ENCODE results near the gene PDIA5. TPM values are rescaled to one million over a fixed set of nuclear protein-coding genes. Genes with fewer than 3 reads are reported as not detected.
A peak's percentile ranks its signal among the peaks of the same experiment; 100 is the strongest.
"Not testable (repeated sequence)": the region's sequence is repeated elsewhere in the genome, so short reads cannot be mapped to it uniquely, and the experiment has no call there.

The PDIA5 gene
- total RNA-seq, 1 experiment from 2014 or later = 18.8 TPM

DNA sequence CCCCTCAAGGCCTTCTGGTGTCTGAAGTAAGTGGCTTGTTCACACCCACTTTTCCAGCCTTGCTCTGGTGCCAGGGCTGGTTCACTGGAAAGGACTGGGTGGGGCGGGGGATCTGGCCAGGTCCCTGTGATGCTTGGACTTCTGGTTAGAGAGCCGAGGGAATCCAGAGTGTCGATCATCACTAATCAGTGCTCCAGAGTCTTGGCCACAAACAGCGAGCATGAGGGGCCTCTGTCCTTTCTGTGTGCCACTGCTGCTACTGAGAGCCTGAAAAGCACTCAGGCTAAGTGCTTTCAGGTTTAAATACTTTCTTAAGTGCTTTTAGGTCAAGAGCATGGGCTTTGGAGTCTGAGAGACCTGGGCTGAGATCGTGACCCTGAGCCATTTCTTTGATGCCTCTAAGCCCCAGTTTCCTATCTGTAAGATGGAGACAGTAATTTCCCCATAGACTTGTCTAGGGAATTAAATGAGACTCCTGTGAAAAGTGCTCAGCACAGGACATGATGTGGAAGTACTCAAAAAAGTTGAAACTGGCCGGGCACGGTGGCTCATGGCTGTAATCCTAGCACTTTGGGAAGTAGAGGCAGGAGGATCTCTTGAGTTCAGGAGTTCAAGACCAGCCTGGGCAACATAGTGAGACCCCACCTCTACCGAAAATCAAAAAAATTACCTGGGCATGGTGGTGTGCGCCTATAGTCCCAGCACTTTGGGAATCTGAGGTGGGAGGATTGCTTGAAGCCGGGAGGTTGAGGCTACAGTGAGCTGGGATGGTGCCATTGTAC lies 81.1 kb downstream of the PDIA5 start:
- no peak for DNase-seq (ENCODE audit: low read depth)

DNA sequence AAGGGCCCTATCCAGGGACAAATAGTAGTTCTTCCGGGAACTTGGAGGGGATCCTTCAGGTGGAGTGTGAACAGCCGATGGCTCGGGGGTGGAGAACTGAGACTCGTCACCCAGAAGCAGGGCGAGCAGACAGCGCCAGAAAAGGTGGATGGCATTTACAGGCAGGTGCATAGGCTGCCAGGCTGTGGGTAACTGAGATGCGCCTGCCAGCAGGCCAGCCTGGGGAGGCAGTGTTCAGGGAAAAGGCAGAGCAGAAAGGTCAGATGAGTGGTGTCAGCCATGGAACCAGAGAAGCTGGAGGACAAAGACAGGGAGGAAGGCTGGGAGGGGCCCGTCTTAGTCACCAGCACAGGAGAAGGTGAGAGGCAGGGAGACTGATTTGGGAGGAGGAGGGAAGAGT lies 81.9 kb downstream of the PDIA5 start:
- DNase-seq (ENCODE audit: low read depth) = no peak

DNA sequence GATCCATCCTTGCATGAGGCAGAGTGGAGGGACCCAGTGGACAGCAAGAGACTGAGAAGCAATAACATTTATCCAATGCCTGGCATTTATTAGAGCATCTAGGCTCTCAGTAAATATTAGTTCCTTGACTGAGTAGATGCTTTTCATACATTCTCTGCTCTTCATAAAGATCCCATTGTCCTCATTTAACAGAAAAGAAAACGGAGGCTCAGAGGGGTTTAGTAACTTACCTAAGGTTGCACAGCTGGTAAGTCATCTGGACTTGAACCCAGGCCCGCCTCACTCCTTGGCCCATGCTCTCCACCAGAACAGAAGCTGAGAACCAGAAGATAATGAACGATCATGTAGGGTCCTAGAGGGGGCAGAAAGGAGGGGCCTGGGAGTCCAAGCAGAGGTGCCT lies 82.7 kb downstream of the PDIA5 start:
- DNase-seq (ENCODE audit: low read depth) = no peak

- DNase-seq (ENCODE audit: low read depth) = no peak
These were observed 83.8 kb downstream of the PDIA5 start for GRCh38 chr3:123150449-123151215.

- DNase-seq (ENCODE audit: low read depth) = no peak
These were observed 84.5 kb downstream of the PDIA5 start for GRCh38 chr3:123151251-123151705.

DNA sequence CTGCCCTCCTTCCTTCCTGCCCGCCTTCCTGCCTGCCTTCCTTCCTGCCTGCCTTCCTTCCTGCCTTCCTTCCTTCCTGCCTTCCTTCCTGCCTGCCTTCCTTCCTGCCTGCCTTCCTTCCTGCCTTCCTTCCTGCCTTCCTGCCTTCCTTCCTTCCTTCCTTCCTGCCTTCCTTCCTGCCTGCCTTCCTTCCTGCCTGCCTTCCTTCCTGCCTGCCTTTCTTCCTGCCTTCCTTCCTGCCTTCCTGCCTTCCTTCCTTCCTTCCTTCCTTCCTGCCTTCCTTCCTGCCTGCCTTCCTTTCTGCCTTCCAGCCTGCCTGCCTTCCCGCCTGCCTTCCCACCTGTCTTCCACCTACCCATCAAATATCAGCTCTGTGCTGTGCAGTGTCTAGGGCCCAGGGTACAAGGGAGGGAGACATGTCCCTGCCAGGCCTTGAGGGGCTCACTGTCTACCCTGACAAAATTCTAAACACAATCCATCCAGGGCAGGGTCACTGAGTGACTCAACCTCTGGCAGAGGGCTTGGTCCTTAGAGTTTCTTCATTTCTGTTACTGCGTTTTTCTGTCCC lies 85.1 kb downstream of the PDIA5 start:
- DNase-seq (ENCODE audit: low read depth) = not testable (repeated sequence)

- no peak for DNase-seq (ENCODE audit: low read depth)
These were observed 85.9 kb downstream of the PDIA5 start for GRCh38 chr3:123152687-123153086.

DNA sequence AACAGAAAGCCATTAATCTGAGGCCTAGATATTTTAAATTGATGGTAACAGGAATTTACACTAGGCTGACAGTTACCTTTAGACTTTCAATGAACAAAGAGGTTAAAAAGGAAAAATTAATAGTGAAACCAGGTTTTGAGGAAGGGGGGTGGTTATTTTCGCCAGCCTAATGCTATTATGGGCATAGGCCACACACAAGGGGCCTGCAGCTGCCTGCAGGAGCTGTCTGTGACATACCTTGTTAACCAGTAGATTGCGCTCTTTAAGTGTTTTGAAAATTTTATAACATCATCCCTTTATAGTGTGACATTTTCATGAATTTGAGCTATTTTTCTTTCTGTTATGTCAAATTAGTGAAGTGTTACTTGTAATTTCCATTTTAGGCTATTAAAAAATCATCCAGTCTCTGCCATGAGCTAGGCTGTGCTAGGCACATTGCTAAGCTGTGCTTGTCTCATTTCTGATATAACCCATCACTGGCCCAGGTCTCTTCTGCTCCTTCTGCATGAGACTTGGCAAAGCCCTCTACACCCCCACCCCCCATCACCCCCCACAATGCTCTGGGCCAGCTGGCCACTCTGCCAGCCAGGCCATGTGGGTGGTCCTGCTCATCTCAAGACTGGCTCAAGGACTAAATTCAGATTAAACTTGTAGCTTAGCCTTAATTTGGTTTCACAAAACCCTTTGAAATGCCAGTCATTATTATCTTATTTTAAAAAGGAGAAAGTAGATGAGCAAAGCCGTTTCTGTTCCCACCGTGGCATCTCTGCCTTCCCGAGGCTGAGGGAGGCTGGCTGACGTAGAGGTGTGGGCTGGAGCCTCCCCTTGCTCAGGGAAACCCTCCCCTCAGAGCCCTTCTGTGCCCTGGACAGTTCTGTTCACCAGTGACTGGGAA lies 86.5 kb downstream of the PDIA5 start:
- no peak for DNase-seq (ENCODE audit: low read depth)

DNA sequence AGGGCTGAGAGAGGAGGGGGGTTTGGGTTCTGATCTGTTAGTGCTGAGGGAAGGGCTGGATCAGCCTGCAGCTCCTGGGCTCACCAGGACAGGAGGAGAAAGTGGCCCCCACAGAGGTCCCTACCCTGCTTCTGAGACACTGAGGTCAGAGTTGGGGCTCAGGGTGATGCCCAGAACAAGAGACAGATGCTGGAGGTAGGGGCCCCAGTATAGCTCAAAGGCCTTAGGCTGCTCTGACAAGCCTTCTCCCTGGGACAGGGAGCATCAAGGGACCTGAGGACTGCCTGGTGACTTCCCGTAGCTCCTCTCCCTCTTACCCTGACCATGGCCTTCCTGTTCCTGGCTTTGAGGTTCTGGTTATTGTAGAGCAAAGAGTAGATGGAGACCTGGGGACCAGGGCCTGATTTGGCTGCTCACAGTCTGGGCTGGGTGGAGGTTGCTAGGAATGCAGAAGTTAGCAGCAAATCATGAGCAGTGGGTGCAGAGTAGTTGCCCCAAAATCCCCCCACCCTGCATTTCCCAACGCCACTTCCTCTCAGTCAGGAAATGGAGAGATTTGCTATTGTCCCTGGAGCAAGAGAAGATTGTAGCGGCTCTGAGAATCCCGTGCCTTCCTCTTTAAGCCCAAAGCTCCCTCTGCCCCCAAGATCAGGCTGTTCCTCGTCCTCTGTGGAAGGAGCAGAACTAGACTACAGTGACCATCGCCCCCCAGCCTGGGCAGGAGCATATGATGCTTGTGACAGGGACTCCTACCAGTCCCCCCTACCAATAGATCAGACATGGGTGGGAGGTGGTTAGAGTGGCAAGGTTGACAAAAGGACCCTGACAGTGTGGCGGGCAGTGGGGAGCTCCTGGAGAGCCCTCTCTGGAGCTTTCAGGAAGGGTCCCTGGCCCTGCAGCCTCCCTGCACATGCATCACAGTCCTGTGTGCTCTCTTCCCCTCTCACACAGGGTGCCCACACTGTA lies 87.5 kb downstream of the PDIA5 start:
- no peak for DNase-seq (ENCODE audit: low read depth)

DNA sequence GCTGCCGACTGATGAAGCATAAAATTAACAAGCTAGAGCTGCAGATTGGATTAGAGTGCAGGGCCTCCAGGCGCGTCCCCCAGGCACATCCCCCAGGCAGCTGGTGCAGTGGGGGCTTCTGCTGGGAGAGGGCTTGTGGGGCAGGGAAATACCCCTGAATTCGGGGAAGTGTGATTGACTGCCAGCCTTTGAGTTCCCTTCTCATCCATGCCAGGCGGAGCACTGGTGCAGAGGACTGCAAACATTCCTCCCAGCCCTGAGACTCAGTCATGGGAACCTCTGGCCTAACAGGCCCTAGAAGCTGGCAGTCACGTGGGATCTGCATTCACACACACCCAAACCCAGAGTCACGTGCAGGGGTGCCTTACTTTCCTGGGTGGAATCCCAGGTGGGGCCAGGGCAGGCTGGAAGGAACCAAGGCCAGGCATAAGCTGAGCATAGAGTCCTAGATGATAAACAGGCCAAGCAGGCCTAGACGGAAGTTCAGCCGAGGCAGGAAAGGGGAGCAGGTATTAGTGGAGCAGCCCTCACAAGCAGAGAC lies 88.7 kb downstream of the PDIA5 start:
- DNase-seq (ENCODE audit: low read depth) = no peak

DNA sequence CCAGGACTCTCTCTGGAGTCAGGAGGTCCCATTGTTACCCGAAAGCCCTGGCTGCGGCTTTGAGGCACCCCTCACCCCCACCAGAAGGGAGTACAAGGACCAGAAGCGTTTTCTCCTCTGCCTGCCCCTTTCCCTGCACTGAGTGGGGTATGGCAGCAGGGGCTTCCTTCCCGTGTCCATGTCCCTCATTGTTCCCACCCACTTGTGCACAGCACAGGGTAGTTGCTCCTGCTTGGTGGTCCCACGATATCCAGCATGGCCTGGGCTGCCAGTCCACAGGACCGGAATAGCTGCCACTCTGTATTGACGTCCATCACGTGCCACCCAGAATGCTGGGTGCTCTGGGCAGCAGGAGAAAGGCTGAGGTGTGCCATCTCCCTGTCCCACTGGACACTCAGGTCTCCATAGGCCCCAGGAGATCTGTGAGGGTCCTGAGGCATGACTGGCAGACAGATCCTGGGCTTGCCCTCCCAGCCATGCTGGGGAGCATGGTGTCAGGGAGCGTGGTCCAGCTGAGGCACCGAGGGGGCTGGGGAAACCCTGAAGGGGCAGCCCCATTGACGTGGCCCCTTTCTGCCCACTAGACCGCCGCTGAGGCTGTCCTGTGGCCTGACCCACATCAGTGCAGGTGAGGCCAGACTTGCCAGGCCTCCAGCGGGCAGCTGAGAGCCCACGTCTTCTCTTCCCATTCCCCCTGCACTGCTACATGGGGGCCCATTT lies 89.6 kb downstream of the PDIA5 start:
- no peak for DNase-seq (ENCODE audit: low read depth)

- DNase-seq (ENCODE audit: low read depth) = no peak
These were observed 90.4 kb downstream of the PDIA5 start for GRCh38 chr3:123157209-123157597.

- no peak for DNase-seq (ENCODE audit: low read depth)
These were observed 90.9 kb downstream of the PDIA5 start for GRCh38 chr3:123157598-123158287.

- DNase-seq (ENCODE audit: low read depth) = peak; percentile 6
These were observed 91.5 kb downstream of the PDIA5 start for GRCh38 chr3:123158330-123158729.

DNA sequence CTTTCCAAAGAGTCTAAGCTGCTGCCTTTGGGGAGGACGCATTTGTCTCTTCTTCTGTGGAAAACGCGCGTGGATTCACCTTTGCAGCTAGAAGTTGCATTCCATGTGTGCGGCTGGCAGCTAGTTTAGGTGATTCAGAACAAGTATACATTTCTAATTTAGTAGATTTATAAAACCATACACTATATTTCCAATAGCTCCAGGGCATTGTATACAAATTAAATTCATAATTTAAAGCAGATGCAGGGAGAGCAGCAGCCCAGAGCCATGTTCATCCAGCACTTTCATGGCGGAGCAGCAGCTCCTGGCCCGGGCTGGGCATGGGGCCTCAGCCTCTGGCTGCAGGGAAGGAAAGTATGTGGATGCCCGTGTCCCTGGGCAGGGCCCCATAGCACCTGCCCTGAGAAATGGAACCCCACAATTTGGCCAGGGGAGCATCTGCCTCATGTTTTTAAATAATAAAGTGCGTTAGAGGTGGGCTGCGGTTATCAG lies 92.1 kb downstream of the PDIA5 start:
- DNase-seq (ENCODE audit: low read depth) = no peak

DNA sequence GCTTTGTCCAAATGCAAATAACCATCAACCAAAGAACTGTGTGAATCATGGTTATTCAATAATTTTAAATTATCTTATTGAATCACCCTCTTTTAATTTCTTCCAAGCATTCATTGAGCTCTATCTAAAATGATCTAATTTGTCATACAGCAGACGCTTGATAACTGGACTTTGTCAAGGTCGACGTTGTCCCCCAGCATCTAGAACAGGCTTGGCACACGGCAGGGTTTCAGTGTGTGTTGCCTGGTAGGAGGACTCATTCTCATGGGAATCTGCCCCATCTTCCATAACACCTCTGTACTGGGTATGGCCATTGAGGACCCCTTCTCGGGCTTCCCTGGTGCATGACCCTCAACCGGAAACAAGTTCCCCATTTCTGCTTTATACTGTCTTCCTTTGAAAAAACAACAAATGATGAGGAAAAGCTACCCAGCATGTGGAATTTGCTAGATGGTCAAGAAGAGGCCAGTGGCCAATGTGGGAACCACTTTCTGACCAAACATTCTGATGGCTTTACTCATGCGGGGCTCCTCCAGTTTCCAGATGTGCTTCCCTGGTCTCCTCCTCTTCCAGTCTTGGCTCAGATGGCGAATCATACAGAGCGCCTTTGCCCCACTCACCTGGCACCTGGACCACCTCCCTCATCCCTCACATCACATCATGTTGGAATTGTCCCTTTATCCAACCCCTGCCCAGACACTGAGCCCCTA lies 93.3 kb downstream of the PDIA5 start:
- peak; percentile 11 for DNase-seq (ENCODE audit: low read depth)

- no peak for DNase-seq (ENCODE audit: low read depth)
These were observed 94.3 kb downstream of the PDIA5 start for GRCh38 chr3:123161167-123161566.

GRCh38 chr3:123163141-123163540 lies 96.3 kb downstream of the PDIA5 start:
- DNase-seq (ENCODE audit: low read depth) = no peak

All from LHCN-M2 (cell line).